ENCODE data around the gene CDKN2A.

Gene CDKN2A

DNA sequence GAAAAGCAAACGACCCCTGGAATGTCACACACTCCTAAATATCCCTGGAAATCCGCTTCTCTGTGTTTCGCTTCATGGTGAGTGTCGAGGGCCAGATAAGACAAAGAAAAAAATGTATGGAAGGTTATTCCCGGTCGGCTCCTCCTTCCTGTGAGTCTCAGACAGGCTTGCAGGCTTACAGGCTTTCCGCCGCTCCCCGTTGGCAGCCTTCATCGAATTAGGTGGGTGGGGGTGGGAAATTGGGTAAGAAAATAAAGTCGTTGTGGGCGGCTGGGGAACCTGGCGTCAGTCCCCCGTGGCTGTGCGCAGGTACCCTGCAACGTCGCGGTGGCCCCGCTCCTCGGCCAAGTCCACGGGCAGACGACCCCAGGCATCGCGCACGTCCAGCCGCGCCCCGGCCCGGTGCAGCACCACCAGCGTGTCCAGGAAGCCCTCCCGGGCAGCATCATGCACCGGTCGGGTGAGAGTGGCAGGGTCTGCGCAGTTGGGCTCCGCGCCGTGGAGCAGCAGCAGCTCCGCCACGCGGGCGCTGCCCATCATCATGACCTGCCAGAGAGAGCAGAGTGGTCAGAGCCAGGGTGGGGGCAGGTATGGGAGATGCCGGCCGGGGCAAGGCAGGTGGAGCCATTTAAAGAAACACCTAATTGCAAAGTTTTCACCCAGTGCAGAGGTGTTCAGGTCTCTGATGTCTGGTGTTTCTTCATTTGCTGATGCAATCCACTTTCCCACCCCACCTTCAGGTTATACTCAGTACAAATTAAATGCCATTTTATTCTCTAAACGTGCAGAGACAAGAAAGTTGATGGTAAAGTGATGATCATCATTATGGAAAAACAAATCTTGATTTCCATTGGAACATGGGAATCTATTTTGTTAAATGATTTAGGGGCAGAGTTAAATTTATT is 11.8 kb upstream of the CDKN2A start:
- DNase-seq, result no peak

DNA sequence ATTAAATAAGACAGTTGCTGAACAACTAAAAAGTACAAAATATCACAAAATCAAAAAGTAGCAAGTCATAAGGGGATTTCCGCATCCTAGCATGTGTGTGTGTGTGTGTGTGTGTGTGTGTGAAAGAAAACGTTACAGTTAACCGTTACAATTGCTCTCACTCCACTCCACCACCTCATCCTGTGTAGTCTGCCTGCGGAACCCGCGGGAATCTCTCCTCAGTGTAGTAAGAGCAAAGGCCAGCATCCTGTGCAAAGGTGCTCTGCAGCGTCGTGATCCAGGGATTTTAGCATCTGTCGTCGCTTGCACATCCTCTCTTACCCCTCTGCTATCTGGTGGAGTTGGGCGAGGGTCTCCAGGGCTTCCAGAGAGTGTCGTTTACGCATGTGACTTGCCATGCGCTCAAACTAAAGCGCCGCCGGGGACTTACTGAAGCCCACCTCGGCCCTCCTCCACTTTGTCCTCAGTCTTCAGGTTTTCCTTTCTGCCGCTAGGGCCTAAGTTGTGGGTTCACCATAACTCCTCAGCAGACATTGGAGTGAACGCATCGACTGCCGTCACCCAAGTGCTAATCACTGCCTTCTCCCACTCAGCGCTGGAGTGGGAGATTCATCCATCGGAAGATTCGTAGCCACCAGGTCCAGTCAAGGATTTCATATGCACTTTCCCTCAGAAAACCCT is 11.0 kb upstream of the CDKN2A start:
- no peak for DNase-seq

DNA sequence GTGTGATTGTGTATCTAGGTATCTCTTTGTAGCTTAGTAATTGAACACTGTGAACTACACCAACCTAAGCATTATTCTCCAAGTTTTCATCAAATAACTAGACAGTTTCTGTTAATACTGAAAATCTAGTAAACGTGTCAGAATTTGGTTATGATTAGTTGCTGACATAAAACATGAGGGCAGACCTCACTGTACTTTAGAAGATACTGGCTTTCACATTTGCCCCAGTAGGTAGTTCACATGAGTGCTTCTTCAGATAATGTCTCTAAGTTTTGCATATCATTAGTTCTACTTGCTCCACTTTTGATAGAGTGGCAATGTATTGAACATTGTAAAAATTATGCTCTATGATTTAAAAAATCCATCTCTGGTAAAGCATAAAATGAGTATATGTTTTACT is 7.8 kb upstream of the CDKN2A start:
- no peak for DNase-seq

DNA sequence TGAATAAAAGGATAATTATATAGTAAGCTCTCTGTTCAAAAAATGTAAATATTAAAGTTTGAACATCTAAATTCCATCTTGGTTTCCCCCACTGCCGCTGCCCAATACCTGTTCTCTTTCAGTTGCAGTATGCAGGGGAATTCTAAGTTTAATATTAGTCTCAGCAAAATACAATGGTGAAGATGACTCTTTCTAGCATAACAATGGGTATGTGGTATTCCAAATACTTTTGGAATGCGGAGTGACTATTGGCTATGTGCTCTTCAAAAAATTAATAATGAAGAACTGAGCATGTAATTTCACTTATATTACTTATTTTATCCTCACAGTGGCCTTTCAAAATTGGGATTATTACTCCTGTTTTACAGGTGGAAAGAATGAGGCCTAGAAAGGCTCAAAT is 3.8 kb upstream of the CDKN2A start:
- no peak for DNase-seq

DNA sequence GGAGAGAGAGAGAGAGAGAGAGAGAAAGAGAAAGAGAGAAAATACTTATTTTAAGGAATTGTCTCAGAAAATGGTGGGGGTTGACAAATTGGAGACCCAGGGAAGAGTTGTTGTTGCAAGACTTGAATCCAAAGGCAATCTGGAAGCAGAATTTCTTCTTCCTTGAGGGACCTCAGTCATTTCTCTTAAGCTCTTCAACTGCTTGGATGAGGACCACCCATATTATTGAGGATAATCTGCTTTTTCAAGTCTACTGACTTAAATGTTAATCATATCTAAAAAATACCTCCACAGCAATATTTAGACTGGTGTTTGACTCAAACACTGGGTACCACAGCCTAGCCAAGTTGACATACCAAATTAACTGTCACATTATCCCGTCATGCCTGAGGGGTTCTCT is 3.3 kb upstream of the CDKN2A start:
- DNase-seq, result no peak

DNA sequence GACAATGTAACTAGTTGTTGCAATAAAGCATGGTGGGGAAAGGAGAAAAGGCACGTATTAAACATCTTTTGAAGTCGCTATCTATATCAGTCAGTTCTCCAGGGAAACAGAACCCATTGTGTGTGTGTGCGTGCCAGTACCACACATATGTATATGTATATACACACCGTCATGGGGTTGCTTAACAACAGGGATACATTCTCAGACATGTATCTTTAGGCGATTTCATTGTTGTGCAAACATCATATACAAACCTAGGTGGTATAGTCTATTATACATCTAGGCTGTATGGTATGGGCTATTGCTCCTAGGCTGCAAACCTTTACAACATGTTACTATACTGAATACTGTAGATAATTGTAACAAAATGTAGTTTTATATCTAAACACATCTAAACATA is 2.7 kb upstream of the CDKN2A start:
- DNase-seq, result no peak

DNA sequence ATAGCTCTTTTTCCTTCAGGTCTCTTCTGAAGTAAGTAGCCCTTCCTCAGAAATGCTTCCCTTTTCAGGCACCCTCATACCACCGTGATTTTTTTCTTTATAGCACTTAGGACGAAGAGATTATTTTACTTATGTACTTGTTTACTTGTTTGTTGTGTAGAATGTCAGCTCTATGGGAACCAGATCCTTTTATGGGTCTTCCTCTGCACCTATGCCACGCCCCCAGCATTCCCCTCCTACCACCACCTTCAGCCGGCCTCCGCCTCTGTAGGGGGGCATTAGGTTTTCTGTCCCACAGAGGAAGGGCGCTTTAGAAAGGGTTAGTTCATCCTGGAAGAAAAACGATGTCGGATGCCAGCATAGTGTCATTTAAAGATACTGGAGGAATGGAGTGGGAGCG is 2.2 kb upstream of the CDKN2A start:
- DNase-seq, result no peak

DNA sequence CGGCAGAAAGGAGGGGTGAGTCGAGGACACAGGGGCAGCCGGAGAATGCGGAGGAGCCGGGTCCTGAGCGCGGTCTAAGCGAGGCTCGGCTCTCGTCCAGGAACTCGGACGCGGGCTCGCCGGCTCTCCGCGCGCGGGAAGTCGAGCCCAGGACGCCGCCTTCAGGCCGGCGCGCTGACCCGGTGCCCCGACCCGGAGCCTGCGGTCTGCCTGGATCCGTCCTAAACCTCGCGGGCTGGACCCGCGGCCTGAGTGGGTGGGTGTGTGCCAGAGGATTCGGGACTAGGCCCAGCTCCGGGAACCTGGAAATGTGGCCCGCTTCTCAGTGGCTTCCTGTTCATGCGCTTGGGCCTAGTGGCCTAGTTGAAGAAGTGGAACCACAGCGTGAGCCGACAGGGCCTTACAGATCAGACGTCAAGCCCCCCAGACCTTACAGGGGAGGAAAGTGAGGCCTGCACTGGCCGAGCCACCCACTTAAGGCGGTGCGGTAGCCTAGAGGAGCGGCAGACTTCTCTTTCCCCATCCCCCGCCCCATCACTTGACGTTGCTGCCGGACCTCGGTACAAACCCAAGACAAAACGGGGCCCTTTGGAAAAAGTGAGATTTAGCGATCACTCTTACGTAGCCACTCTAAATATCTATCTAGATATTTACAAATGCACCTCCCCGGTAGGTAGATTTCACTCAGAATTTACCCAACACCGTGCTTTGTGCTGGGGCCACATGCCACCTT is 1.6 kb upstream of the CDKN2A start:
- no peak for DNase-seq

DNA sequence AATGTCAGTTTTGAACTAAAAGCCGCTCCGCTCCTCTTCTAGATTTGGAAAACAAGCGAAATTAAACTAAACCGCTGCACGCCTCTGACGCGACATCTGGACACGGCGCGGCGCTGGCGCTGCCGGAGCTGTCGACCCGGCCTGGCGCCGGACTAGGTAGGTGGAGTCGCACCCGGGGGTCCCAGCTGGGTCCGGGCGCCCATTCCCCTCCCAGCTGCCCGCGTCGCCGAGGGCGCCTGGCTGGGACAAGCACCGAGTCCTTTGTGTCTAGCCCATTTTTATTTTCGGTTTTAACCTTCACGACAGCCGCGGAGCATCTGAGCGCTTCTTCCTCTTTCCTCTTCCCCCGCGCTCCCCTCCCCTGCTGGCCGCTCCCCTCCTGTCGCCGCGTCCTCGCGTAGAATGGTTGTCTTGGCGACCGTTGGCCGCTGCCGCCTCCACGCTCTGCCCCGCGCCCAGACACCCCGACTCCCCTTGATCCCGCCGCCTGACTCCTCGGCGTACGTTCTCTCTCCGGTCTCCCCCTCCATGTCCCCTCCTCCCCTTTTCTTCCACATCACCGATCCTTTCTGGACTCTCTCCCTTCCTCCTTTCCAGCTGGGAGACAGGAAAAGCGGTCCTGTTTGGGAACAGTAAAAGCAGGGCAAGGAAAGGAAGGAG is 944 bp upstream of the CDKN2A start:
- peak; percentile 52 to 63 for DNase-seq

DNA sequence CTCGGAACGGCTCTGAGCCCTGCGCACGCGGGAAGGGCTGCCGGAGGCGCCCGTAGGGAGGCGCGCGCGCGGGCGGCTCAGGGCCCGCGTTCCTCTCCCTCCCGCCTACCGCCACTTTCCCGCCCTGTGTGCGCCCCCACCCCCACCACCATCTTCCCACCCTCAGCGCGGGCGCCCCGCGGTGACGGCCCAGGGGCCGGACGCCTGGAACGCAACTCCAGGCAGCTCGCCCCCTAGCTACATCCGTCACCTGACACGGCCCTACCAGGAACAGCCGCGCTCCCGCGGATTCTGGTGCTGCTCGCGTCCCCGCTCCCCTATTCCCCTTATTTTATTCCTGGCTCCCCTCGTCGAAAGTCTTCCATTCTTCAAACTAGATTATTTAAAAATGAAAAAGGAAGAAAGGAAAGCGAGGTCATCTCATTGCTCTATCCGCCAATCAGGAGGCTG is 389 bp upstream of the CDKN2A start, which contains the start of gene CDKN2B-AS1:
Gene CDKN2B-AS1 (plus strand): TSS at position 236 of the 450 bp plus-strand sequence.
- peak; percentile 22 to 31 for DNase-seq

DNA sequence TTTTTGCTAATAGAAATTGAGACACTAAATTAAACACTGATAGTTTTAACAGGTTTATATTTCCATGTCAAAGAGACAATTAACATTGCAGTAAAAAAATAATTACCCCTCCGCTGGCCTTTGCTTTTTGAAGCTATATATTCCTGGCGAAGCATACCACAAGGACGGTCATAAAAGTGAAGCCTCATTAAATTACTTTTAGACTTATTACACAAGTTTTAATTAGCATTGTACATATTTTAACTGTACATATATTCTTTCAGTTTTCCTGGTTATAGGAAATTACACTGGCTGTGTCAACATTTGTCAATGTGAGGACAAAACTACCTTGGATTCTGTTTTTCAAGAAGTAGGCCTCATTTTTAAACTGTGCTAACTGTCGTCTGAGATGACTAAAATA is 1.2 kb downstream of the CDKN2A start:
- DNase-seq, result no peak

DNA sequence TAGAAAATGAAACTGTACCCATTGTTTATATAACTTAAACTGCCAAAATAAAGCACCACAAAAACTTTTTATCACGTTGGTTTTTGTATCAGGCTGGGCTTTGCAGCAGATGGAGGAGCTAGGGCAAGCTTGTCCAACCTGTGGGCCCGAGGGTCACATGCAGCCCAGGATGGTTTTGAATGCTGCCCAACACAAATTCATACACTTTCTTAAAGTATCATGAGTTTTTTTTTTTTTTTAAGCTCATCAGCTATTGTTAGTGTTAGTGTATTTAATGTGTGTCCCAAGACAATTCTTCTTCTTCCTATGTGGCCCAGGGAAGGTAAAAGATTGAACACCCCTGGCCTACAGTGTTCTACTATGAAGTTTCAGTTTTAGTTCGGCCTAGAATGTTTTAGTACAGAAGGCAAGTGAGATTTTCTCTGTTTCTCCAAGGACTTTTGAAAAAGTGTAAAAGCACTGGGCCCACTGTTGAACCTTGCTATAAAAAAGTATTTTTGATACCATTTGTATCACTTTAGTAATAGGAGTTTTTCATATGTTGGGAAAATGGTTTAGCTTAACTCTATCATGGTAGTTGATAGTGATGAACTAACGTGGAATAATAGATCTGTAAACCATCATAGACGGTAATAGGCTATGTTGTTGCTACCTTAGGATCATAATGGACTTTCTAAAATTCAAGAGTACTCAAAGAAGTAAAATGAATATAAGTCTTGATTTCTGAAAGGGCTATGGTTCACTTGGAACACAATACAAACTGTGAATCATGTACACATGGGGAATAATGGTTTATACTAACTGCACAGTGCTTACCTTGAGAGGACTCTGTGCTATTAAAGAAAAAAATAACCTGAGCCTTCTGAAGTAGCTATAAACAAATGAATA is 2.9 kb downstream of the CDKN2A start:
- no peak for DNase-seq

DNA sequence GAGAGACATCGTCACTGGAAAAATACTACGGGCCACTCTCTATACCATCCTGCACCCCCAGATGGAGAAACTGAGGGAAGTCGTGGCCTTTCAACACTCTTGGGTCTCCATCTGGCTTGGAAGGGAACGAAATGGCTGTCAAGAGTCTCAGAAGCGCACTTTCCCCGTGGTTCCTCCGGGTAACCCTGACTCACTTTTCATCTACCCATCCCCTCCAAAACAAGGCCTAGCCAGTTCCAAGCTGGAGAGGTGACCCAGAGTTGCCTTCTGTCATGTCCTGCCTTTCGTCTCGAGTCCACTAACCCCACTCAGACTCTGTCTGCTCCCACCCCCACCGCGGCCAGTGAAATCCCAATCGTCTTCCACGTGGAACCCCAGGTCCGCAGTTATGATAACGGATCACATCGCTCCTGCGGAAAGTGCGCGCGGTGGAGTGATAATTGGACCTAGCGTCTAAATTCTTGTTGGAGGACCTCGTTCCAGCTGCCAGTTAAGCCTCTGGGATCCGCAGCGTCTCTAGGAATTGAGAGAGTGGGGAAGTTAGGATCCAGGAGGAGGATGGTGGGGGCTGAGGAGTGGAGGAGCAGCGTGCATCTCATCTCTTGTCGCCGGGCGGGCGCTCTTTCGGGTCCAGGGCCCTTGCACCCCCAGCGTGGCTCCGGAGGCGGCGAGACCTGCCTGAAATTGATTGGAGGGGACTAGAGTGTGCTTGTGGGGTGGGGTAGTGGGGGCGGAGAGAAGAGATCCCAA is 4.6 kb downstream of the CDKN2A start:
- DNase-seq, result no peak

DNA sequence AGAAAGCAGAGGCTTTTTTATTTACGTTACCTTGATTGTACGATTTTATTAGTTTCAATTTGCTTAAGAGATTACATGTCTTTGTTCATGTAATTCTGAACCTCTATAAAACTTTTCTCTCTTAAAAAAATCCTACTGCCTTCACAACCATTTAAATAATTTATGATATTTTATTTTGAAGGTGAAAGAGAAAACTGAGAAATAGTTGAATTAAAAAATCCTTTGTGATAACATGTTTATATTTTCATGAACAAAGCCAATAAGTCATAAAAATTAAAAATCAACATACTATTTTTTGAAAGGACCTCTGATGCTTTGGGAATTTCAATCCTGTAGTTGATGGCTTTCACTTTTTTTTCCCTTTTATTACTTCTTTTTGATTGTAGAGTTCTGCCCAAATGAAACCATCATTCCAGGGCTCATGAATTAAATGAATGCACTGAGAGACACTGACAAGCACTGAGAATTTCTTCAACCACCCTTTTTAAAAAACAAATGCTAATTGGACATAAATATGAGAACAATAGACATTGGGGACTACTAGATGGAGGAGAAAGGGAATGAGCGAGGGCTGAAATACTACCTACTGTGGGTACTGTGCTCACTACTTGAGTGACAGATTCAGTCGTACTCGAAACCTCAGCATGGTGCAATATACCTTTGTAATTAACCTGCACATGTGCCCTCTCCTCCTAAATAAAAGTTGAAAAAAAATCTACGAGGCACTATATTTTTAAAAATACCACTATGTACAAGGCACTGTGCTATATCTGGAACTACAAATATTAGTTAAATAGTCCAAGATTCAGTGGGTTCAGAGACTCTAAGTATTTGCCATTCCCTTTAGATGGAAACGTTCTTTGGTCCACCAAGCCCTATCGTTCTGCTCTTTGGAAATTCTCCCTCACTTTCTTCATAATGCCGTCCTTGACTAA is 5.9 kb downstream of the CDKN2A start:
- no peak for DNase-seq

DNA sequence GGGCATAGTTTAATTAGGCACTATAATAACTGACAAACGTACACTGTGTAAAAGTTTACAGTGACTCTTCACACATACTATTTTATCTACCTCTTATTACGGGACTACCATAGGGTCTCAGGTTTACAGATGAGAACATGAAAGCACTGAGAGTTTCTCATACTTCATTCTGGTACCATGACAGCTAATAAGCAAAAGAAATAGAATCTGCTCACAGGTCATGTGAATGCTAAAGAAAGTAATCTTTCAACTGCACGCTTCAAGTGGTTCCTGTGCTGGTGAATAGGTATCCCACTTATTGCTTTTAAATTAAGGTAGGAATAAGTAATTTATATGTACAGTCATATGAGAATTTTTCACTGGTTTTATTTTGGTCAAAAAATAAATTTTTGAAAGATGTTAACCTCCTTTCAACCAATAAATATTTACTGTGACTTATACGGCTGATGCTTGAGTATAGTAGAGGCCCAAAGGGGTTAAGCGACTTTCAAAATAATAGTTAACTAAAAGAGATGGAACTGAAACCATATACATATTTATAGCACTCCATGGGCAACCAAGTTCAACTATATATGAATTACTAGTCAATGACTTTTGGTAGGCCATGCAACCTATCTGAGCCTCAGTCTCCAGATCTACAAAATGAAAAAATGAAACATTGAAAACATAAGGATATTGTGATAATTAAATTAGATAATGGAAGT is 8.1 kb downstream of the CDKN2A start:
- DNase-seq, result no peak

DNA sequence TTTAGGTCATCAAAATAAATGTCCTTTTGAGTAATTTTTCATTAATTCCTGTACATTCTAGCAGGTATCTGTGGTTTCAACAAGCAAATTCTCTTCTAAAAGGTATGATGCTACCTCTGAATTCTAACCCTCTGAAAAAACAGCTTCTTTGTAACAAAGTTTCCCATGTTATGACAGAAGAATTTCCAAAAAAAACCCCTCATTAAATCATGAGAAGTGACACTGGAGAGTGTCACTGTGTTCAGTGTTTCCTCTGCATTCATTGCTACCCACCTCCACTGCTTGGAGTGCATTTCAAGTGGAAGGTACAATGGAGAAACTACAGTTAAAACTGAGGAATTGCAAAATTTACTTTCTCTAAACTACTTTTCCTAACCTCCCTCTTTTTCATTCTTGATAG is 10.1 kb downstream of the CDKN2A start:
- no peak for DNase-seq

DNA sequence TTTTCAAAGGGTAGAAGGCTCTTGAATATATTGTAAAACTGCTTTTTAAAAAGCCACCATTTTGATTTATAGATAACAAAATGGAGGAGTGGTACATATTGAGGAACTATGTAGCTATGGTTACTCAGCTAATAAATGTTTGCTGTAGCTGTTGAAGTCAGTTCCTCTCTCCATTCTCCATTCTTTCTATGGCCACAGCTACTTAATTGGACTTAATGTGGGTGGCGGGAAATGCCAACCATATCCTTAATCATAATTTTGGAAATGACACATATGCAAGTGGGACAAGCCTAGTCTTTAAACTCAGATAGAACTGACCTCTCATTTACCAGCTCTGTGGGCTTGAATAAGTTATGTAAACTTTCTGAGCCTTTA is 10.6 kb downstream of the CDKN2A start:
- no peak for DNase-seq

DNA sequence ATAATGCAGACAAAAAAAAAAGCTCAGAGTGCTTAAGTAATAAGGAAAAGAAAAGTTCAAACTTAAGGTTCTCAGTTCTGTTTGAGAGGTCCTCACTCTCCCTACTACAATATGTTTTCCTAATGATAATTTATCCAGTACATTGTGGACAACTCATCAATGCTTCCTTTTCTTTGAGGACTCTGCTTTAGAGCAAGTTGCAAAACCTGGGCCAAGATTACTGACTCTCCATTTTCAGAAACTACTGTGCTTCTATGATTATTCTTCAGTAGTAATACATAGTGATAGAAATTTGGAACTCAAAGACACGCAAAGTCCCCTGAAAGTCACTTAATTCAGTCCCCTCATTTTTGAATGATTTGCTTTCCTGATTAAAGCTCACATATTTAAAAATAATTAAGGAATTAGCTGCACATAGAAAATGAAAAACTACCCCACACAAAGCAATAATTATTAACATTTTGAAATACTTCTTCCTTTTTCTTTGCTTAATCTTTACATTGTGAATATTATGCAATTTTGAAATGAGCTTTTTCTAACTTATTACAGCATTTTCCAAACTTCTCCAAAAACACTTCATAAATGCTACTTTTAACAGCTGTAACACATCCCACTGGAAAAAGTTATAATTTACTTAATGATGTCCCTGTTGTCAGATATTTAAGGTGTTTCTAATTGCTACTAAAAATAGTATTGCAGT is 11.2 kb downstream of the CDKN2A start:
- no peak for DNase-seq

DNA sequence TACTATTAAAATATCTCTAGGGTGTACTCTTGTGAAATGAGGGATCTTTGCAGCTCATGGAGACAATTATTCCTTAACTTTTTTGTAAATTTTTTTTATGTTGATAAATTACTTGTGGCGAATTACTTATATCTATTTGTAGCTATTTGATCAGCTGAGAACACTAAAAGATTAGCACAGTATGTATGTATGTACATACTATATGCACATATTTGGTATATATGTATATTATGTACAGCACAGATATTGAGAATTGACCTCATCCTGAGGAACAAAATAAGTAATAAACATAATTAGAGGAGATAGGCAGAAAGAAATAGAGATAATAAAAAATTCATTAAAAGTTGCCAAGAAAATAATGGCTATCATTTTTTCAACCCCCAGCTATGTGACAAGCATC is 11.8 kb downstream of the CDKN2A start:
- DNase-seq, result no peak

Measured in Kasumi-1 (cell line).